GM10266 (cell line): ENCODE results near the gene BFAR.
"Not testable (repeated sequence)": the region's sequence is repeated elsewhere in the genome, so short reads cannot be mapped to it uniquely, and the experiment has no call there.

Experiments
- DNase-seq: peaks from one replicate; pipeline ENCODE4 v3.0.0; 2012; ENCODE audit errors: extremely low spot score
- CTCF ChIP-seq: IDR thresholded peaks from 2 replicates; pipeline ENCODE4 v1.5.1; 2012; ENCODE audit warnings: mild to moderate bottlenecking, low read depth; ENCODE audit not compliant: control insufficient read depth, insufficient read depth; ENCODE audit errors: missing control alignments

Gene BFAR

DNA sequence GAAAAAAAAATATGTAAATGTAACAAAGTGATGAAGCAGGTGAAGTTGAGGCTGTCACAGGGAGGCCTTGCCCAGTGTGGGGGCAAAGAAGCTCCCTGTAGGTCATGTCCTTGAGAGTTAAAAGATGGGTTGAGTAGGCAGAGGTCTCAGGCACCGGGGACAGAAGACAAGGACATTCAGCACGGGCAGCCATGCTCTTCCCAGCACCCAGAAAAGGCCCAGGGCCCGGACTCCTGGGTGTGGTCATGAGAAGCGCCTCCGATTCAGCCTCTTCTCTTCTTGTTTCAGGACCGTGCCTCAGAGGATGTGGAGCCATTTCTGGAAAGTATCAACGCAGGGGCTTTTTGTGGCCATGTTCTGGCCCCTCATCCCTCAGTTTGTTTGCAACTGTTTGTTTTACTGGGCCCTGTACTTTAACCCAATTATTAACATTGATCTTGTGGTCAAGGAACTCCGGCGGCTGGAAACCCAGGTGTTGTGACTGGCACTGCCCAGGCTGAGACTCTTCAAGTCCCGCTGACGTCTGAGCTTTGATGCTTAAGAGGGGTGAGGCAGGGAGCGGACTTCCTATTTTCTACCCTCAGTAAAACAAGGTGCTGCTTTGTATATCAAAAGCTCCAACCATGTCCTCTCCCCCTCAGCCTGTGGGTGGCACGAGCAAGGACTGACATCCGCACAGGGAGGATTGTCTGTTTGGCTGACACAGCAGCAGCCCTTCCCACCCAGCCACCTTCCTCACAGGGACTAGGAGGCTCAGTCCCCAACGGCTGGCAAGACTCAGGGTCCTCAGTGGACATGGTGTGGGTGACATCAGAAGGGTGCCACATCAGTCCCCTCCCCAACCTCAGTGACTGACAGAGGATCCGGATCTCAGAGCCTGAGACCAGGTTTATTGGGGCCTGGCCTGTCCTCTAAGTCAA is 34.9 kb downstream of the BFAR start:
- TF ChIP-seq CTCF, result no peak
- DNase-seq, result no peak

GRCh38 chr16:14668556-14669223 is 35.9 kb downstream of the BFAR start:
- DNase-seq, result no peak
- no peak for TF ChIP-seq CTCF

- DNase-seq, result no peak
- no peak for TF ChIP-seq CTCF
These were observed 37.0 kb downstream of the BFAR start for GRCh38 chr16:14669776-14670175.

DNA sequence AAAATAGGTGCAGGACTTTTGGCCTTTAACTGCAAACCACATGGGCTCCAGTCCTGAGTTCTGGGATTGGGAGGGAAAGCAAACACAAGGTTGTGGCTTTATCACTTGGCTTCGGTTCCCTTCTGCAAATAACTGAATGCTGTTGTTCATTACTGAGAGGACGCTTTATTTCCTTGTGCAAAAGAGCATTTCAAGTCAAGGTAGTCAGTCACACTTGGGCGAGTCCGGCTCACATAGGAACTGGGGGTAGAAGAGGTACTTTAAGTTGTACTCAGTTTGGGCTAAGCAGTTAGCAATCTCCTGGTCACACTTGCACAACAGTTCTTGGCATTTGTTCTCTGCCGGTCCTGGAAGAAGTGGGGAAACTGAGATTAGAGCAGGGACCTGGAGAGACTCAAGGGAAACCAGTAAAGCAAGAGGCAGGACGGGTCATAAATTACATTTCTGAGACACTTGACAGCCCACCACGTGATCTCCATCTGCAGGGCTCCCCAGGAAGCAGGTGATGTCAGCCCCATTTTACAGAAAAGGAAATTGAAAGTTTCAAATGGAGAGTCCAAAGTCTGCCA is 39.7 kb downstream of the BFAR start:
- TF ChIP-seq CTCF, result no peak
- DNase-seq, result peak; percentile 69

DNA sequence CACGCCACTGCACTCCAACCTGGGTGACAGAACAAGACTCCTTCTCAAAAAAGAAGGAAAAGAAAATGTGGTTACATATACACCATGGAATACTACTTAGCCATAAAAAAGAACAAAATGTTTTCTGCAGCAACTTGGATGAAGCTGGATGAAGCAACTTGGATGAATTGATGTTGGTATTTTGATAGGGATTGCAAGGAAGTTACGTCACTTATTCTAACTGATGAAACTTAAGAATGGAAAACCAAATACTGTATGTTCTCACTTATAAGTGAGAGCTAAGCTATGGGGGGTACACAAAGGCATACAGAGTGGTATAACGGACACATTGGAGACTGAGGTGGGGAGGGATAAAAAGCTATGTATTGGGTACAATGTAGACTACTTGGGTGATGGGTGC is 43.9 kb downstream of the BFAR start:
- TF ChIP-seq CTCF, result no peak
- no peak for DNase-seq

DNA sequence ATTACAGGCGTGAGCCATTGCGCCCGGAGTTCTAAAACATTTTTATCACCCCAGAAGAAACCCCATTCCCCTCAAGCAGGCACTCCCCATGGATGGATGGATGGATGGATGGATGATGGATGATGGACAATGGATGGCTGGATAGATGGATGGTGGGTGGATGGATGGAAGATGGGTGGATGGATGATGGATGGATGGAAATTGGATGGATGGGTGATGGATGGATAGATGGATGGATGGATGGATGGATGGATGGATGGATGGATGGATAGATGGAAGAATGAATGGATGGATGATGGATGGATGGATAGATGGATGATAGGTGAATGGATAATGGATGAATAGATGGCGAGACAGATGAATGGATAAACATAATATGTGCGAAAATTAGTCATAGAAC is 44.9 kb downstream of the BFAR start:
- no peak for TF ChIP-seq CTCF
- DNase-seq, result no peak

DNA sequence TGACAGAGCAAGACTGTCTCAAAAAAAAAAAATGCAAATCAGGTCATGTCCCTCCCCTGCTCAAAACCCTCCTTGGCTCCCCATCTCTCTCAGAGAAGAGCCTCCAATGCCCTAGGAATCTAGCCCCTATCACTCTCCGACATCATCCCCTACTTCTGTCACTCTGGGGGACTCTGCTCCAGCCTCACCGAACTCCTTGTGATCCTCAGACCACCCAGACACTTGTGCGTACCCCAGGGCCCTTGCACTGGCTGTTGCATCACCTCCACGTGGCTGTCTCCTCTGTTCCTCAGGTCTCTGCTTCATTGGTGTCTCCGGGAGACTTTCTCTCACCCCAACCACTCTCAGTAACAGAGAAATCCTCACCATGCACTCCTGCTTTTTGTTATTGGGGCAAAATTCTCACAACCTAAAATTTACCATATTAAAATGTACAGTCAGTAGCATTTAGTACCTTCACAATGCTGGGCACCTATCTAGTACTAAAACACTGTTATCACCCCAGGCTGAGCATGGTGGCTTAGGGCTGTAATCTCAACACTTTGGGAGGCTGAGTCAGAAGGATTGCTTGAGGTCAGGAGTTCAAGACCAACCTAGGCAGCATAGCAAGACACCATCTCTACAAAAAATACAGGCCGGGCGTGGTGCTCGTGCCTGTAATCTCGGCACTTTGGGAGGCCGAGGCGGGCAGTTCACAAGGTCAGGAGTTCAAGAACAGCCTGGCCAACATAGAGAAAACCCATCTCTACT is 46.2 kb downstream of the BFAR start:
- no peak for TF ChIP-seq CTCF
- DNase-seq, result no peak

DNA sequence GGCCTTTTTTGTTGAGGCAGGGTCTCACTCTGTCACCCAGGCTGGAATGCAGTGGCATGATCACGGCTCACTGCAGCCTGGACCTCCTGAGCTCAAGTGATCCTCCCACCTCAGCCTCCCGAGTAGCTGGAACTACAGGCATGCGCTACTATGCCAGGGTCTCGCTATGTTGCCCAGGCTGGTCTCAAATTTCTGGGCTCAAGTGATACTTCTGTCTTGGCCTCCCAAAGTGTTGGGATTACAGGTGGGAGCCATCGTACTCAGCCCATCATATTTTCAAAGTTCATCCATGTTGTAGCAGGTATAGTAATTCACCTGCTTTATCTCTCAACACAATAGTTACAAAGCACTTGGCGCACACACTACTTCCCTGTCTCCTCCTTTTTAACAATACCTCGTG is 47.6 kb downstream of the BFAR start:
- not testable (repeated sequence) for DNase-seq
